Measurements from ENCODE around the gene PCDHGB1. TPM values are rescaled to one million over a fixed set of nuclear protein-coding genes. Genes with fewer than 3 reads are reported as not detected.
"Not testable (repeated sequence)": the region's sequence is repeated elsewhere in the genome, so short reads cannot be mapped to it uniquely, and the experiment has no call there.

PCDHGB1 gene
- polyA plus RNA-seq, 1 experiment, result 3.2 TPM

GRCh38 chr5:141373673-141374317 is 23.9 kb downstream of the PCDHGB1 start, which contains the start of gene PCDHGA6:
Gene PCDHGA6 (plus strand): TSS chr5:141373891. CDS start chr5:141374084, 193 bp downstream.
- Histone ChIP-seq H3K27me3 (ENCODE audit: control insufficient read depth, insufficient read depth, low read length) (peaks cover 4% of the 10 kb centered on the region), H3K27ac (ENCODE audit: low read depth, low read length) (no peak within 1 kb of the TSS), H3K9me3 (ENCODE audit: control insufficient read depth, insufficient read depth, low read length) (peaks cover 71% of the 10 kb centered on the region), H3K4me3 (ENCODE audit: low read depth, low read length) (peak within 1 kb of the TSS; percentile 37)
- ChIA-PET POLR2A (no interaction called here), CTCF (interaction anchor here (0.6 to 2.8 kb wide), 11 partner anchors 17 to 194 kb away, joined by 3 to 22 read pairs (median 4); partner anchors contain the start of genes PCDHGA12 and PCDHGB7)
- peak; percentile 54 for TF ChIP-seq CTCF (IDR thresholded peaks at IDR 0.05; ENCODE audit: low read depth, low read length)
- DNase-seq (ENCODE audit: low read depth, low spot score), result no peak

GRCh38 chr5:141374627-141375026 is 24.7 kb downstream of the PCDHGB1 start:
- CTCF ChIA-PET, result interaction anchor here (0.6 to 2.8 kb wide), 9 partner anchors 16 to 193 kb away, joined by 3 to 22 read pairs (median 4); partner anchors contain the start of gene PCDHGA12
- POLR2A ChIA-PET, result no interaction called here
- no peak for TF ChIP-seq CTCF (IDR thresholded peaks at IDR 0.05; ENCODE audit: low read depth, low read length)
- H3K27me3 ChIP-seq (ENCODE audit: control insufficient read depth, insufficient read depth, low read length), result peaks cover 4% of the 10 kb centered on the region
- H3K4me3 ChIP-seq (ENCODE audit: low read depth, low read length), result no peak overlapping the region
- DNase-seq (ENCODE audit: low read depth, low spot score), result no peak
- peaks cover 71% of the 10 kb centered on the region for H3K9me3 ChIP-seq (ENCODE audit: control insufficient read depth, insufficient read depth, low read length)
- no peak overlapping the region for H3K27ac ChIP-seq (ENCODE audit: low read depth, low read length)

- CTCF ChIA-PET, result interaction anchor here (1.0 to 2.8 kb wide), 3 partner anchors 15 to 193 kb away, joined by 3 to 22 read pairs (median 4); no protein-coding TSS in a partner anchor
- H3K27ac ChIP-seq (ENCODE audit: low read depth, low read length); POLR2A ChIA-PET; H3K4me3 ChIP-seq (ENCODE audit: low read depth, low read length); DNase-seq (ENCODE audit: low read depth, low spot score); H3K27me3 ChIP-seq (ENCODE audit: control insufficient read depth, insufficient read depth, low read length): not testable (repeated sequence)
- H3K9me3 ChIP-seq (ENCODE audit: control insufficient read depth, insufficient read depth, low read length), result peaks cover 67% of the 10 kb centered on the region
These were observed 25.7 kb downstream of the PCDHGB1 start for GRCh38 chr5:141375444-141376155.

GRCh38 chr5:141382469-141383294 is 32.8 kb downstream of the PCDHGB1 start, which contains the start of gene PCDHGA7:
Gene PCDHGA7 (plus strand): TSS chr5:141382742. CDS start chr5:141382900, 158 bp downstream.
- CTCF ChIA-PET, result interaction anchor here (0.7 to 3.5 kb wide), 12 partner anchors 9 to 185 kb away, joined by 3 to 22 read pairs (median 4); partner anchors contain the start of genes PCDHGA1, PCDHGA10, PCDHGB1 and PCDHGB3
- Histone ChIP-seq H3K4me3 (ENCODE audit: low read depth, low read length) (peak within 1 kb of the TSS; percentile 58), H3K27ac (ENCODE audit: low read depth, low read length) (no peak within 1 kb of the TSS), H3K27me3 (ENCODE audit: control insufficient read depth, insufficient read depth, low read length) (peaks cover 6% of the 10 kb centered on the region), H3K9me3 (ENCODE audit: control insufficient read depth, insufficient read depth, low read length) (peaks cover 42% of the 10 kb centered on the region)
- TF ChIP-seq CTCF (IDR thresholded peaks at IDR 0.05; ENCODE audit: low read depth, low read length), result peak; percentile 43
- POLR2A ChIA-PET, result no interaction called here
- DNase-seq (ENCODE audit: low read depth, low spot score), result no peak

- Histone ChIP-seq H3K4me3 (ENCODE audit: low read depth, low read length) (peak overlapping the region; percentile 58; the same call in 1 of the 2 replicates), H3K27ac (ENCODE audit: low read depth, low read length) (no peak overlapping the region), H3K27me3 (ENCODE audit: control insufficient read depth, insufficient read depth, low read length) (peaks cover 6% of the 10 kb centered on the region), H3K9me3 (ENCODE audit: control insufficient read depth, insufficient read depth, low read length) (peaks cover 43% of the 10 kb centered on the region)
- POLR2A ChIA-PET, result no interaction called here
- CTCF ChIA-PET, result interaction anchor here (0.8 to 3.5 kb wide), 8 partner anchors 13 to 184 kb away, joined by 3 to 22 read pairs (median 4); partner anchors contain the start of genes PCDHGA10, PCDHGB1 and PCDHGB3
- no peak for DNase-seq (ENCODE audit: low read depth, low spot score)
- no peak for TF ChIP-seq CTCF (IDR thresholded peaks at IDR 0.05; ENCODE audit: low read depth, low read length)
These were observed 33.4 kb downstream of the PCDHGB1 start for GRCh38 chr5:141383345-141383744.

Measured in AG04450 (cell line).